Stimulated activated CD8-positive, alpha-beta memory T cell treated with anti-CD3 and anti-CD28 coated beads, Interleukin-15, amount 100 ng/mL, for 1 hour (primary cell): ENCODE measurements around the gene TPSAB1.
"Not testable (repeated sequence)": the region's sequence is repeated elsewhere in the genome, so short reads cannot be mapped to it uniquely, and the experiment has no call there.

Source experiments
- DNase-seq: peaks from one replicate; pipeline ENCODE4 v3.0.0-alpha.2; 2020; ENCODE audit warnings: low read depth

Gene TPSAB1

DNA sequence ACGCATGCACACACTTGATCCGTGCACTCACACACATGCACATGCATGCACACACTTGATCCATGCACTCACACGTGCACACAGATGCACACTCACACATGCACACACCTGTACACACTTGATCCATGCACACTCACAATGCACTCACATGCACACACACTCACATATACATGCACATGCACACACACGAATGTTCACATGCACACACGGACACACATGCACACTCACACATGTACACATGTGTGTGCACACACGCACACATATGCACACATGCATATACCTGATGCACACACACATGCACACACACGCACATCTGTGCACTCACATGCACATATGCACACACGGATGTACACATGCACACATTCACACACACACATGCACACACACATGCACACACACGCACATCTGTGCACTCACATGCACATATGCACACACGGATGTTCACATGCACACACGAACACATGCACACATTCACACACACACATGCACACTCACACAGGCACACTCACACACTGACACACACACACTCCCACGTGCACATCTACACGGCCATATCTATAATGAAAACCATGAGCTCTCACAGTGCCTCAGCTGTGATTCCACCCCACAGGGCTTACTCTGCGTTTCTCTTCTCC lies 7.5 kb downstream of the TPSAB1 start:
- not testable (repeated sequence) for DNase-seq

DNA sequence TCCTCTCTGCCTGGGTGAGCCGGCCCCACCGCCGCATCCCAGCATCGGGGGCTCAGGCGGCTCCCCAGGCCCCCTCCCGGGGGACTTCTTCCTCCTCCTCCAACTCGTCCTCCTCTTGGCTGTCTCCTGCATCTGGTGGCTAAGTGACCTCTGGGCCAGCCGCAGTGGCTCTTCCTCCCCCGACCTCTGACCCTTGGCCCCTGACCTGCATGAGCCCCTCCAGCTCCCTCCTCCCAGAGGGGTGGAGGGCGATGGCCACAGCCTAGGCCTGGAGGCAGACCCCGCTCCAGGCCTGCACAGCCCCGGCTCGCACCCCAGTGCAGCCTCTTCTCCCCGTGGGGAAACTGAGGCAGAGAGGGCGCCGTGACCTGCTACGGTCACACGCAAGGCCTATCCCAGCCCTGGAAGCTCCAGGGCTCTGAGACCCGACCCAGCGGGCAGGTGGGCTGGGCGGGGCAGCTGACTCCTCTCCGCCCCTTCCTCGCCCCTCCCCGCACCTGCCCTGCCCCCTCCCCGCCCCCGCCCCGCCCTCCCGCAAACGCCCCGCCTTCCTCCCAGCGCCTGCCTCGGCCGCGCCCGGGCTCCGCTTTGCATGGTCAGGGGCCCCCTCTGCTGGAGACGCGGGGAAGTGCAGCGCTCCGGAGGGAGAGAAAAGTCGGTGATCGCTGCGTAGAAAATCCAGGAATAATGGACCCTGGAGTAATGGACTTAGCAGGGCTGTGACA lies 8.7 kb downstream of the TPSAB1 start:
- not testable (repeated sequence) for DNase-seq

DNA sequence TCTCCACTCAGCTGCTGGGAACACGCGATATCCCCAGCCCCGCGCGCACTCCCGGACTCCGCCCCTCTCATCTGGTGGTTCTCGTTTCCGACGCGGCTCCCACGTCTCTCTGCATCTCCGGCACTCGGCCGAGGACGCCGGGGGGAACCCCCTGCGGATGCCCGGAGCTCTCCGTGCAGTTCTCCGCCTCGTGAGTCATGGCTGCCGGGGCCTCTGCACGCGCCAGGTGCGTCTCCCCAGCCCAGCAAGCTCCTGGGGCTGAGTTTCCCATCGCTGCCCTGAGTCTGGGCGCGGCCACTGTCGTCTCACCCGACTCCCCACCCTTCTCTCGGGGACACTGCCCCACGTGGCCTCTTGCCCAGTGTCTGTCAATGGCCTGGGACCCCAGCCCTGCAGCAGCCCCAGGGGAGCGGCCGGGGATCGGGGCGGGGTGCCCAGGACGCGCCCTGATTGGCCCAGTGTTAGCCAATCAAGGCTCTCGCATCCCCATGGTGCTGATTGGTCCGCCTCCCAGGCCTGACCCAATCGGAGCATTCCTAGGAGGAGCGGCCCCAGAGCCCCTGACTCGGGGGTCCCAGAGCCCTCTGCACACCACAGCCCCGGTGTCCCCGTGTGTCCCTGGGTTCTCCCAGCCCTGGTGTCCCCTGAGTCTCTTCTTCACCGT lies 13.3 kb downstream of the TPSAB1 start:
- not testable (repeated sequence) for DNase-seq

DNA sequence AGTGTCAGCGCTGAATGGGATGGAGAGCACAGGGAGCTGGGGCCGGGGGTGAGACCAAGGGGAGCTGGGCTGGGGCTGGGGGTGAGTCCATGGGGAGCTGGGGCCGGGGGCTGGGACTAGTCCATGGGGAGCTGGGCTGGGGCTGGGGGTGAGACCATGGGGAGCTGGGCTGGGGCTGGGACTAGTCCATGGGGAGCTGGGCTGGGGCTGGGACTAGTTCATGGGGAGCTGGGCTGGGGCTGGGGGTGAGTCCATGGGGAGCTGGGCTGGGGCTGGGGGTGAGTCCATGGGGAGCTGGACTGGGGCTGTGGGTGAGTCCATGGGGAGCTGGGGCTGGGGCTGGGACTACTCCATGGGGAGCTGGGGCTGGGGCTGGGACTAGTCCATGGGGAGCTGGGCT lies 14.3 kb downstream of the TPSAB1 start:
- DNase-seq = not testable (repeated sequence)

DNA sequence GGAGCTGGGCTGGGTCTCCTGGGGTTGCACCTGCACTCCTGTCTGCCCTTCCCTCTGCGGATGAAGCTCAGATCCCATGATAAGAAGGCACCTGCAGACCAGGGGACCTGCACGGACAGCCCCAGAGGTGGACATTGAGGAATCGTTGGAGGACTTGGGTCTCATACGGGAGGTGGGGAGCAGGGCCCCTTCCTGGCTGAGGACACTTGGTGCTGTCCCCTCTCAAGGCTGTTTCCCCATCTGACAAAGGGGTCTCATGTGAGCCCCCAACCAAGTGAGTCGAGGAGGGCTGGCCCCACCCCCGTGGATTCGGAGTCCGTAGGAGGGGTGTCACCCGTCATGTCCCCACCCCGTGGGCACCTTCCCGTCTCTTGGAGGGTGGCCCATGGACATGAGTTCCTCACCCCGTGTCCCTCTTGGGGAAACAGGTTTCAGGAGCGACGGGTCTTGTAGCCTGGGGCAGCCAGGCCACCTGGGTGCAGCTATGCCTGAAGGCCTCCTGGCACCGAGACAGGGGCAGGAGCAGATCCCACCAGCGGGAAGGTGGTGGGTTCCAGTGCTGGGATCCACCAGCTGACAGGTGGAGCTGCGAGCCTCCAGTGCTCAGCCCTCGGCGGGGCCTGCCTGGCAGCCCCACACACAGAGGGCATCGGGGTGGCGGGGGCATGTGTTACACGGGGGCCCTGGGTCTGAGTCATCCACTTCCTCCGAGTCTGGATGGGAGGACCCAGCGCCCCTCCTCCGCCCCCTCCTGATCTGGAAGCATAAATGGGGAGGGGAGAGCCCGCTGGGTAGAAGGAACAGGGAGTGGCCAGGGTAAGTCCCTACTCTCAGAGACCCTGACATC lies 15.0 kb downstream of the TPSAB1 start, which contains the start of gene TPSD1:
TSS of gene TPSD1 (plus strand) at position 794 of the 847 bp plus-strand sequence. CDS start 212 bp downstream, outside the sequence.
- not testable (repeated sequence) for DNase-seq

DNA sequence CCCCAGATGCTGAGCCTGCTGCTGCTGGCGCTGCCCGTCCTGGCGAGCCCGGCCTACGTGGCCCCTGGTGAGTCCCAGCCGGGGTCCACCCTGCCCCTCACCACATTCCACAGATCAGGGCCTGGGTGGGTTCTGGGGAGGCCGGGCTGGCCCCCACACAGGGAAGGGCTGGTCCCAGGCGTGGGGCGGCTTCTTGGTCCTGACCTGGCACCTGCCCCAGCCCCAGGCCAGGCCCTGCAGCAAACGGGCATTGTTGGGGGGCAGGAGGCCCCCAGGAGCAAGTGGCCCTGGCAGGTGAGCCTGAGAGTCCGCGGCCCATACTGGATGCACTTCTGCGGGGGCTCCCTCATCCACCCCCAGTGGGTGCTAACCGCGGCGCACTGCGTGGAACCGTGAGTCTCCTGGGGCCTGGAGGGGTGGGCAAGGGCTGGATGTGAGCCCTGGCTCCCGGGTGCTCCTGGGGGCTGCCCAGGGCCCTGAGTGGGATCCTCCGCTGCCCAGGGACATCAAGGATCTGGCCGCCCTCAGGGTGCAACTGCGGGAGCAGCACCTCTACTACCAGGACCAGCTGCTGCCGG lies 15.9 kb downstream of the TPSAB1 start:
- DNase-seq = not testable (repeated sequence)

DNA sequence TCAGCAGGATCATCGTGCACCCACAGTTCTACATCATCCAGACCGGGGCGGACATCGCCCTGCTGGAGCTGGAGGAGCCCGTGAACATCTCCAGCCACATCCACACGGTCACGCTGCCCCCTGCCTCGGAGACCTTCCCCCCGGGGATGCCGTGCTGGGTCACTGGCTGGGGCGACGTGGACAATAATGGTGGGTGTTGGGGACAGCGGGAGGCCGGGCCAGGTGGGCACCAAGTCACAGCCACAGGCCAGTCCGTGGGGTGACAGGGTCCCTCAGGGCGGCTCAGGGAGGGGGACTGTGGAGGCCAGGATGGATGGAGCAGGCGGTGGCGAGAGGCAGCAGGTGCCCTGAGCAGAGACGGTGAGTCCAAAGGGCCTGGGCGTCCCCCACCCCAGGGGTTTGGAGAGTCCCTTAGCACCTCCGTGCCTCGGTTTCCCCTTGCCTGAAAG lies 16.4 kb downstream of the TPSAB1 start:
- no peak for DNase-seq

DNA sequence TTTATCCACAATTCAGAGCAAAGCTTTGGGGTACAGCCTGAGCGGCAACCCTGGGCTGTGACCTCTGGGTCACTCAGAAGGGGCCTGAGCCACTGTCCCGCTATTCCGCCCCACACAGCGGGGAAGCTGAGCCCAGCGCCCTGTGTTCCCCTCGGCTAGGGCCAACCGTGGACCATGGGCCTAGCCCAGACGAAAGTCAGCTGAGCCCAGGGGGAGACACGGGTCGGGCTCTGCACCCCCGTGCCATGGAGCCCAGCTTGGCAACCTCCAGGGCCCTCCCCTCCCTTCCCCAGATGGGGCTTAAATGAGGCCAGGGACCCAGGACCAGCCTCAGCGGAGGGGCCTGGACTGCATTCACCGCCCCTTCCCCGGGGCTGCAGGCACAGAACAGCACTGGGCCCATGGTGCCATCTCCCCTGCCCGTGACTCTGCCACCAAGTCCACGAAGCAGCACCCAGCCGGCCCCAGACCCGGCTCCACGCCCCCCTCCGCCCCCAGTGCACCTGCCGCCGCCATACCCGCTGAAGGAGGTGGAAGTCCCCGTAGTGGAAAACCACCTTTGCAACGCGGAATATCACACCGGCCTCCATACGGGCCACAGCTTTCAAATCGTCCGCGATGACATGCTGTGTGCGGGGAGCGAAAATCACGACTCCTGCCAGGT lies 17.2 kb downstream of the TPSAB1 start:
- DNase-seq = no peak

DNA sequence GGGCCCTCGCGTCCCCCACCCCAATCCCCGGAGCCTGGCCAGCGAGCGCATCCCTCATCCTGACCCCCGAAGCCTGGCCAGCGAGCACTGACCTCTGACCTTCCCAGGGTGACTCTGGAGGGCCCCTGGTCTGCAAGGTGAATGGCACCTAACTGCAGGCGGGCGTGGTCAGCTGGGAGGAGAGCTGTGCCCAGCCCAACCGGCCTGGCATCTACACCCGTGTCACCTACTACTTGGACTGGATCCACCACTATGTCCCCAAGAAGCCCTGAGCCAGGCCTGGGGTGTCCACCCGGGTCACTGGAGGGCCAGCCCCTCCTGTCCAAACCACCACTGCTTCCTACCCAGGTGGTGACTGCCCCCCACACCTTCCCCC lies 17.7 kb downstream of the TPSAB1 start:
- no peak for DNase-seq

DNA sequence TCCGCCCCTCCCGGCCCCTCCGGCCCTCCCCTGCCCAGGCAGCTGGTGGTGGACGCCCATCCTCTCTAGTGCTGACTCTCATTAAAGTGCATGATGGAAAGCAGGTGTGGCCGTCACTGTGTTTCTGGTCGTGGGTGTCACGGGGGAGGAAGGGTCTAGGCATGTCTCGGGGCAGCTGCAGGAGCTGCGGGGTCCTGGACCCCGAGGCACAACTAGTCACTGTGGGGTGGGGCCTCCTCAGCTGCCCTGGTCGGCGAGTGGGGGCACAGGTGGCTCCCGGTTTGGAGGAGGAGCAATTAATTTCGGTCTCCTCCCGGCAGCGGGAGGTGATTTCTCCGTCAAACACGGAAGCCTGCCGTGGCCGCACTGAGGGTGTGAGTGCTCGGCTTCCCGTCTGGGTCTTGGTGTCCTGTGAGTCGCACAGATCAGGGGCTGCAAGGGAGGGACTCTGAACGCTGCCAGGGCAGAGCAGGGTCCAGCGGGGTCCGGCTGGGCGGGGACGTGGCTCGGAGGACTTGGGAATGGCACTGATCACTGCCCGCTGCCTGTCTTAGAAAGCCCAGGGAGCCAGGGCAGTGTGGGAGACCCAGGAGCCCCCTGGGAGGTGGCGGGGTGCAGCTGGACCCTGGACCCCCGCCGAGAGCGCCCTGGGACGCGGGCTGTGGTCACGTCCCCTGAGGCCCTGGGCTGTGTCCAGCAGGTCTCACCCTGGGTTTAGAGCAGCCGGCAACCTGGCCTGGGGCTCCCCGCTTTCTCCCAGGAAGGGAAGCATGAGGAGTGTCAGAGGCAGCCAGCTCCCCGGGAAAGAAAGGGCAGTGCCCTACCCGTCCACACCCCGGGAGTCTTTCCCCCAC lies 18.6 kb downstream of the TPSAB1 start:
- no peak for DNase-seq

DNA sequence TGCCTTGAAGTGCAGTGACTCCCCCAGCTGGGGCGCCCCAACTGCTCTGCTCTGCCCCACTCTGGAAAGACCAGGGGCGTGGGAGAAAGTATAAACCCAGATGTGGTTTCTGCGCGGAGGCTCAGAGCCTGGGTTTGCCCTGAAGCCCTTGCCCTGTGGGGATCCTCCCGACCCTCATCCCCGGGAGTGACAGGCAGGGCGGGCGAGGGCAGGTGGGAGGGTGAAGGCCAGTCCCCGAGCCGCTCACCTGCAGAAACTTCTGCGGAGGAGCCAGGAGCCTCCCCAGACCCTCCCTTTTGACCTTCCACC lies 19.2 kb downstream of the TPSAB1 start:
- no peak for DNase-seq

DNA sequence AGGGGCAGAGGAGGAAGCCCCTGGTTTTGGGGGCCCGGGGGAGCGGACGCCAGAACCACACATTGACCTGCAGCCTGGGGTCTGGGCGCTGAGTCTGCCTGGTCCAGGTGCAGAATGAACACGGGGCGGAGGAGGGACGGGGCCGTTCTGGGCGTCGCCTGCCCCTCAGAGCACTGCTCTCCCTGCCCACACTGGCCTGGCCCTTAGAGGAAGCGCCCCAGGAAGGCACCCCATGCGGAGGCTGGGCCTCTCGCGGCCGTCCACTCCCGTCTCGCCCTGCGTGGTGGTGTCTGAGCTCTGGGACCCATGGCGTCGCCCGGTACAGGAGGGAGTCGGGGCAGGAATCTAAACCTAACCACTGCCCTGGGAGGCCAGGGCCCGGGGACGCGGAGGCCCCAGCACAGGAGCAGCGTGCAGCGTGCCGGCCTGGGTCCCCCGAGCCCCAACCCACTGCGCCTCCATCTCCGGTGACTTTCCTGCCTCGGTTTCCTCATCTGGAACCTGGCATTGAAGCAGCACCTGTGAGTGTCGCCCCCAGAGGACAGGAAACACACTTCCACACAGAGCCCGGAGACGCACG lies 19.7 kb downstream of the TPSAB1 start:
- DNase-seq = no peak

DNA sequence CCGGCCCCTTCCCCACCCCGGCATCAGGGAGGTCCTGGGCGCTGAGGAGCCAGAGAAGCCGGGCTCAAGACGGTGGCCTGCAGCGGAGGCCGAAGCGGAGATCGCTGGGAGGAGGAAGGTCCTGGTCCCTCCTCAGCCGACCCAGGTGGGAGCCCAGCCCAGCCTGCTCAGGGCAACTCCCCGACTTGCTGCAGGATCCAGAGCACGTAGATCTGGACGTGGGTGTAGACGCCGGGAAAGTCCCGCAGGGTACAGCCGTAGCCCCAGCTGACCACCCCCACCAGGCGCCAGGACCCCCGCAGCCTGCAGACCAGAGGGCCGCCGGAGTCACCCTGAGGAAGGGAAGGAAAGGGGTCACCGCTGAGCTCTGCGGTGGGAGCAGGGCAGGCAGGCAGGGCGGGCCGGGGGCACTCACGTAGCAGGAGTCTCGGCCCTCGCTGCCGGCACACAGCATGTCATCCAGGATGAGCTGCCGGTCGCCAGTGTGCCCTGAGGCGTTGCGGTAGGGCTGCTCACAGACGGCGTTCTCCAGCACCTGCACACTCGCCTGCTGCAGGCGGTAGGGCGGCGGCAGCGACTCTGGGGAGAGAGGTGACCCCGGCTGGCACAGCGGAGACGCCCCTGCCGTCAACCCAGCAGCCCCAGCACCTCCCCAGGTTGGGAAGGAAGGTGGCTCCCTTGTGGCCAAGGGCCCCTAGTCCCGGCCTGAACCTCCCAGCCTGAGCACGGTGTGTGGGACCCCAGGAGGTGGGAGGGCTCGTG lies 20.8 kb downstream of the TPSAB1 start:
- DNase-seq = no peak

DNA sequence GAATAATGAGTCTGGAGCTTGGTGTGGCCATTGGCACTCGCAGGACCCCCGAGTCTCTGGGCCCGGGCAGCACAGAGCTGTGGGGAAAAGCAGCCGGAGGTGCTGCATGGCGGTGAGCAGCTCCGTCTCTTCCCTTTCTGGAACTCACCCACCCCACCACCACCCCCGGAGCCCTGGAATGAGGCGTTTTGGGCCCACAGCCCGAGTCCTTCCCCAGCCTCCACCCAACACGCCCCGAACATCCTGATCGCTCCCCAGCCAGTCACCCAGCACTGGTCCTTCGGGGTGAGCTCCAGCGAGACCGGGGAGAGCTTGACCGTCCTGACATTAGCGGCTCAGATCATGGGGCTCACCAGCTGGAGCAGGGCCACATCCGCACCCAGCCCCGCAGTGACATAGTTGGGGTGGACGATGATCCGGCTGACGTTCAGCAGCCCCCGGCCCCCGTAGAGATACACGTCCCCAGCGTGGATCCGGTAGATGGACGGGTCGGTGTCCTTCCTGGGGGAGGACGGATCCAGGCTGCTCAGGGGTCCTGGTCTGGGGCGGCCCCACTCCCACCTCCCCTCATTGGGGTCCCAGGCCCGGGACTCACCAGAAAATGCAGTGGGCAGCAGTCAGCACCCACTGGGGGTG lies 21.8 kb downstream of the TPSAB1 start:
- DNase-seq = no peak

DNA sequence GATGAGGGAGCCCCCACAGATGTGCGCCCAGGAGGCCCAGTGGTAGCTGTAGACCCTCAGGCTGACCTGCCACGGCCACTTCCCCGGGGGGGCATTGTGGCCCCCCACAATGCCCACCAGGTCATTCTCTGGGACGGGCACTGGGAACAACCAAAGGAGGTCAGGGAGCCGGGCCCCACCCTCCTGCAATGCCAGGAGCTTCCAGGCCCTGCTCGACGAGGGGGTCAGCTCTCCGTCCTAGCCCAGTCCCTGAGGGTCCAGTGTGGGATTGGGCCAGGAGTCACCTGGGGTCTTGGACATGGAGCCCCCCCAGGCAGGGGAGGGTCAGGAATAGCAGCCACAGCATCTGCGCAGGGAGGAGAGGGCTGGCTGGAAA lies 22.3 kb downstream of the TPSAB1 start:
- no peak for DNase-seq

DNA sequence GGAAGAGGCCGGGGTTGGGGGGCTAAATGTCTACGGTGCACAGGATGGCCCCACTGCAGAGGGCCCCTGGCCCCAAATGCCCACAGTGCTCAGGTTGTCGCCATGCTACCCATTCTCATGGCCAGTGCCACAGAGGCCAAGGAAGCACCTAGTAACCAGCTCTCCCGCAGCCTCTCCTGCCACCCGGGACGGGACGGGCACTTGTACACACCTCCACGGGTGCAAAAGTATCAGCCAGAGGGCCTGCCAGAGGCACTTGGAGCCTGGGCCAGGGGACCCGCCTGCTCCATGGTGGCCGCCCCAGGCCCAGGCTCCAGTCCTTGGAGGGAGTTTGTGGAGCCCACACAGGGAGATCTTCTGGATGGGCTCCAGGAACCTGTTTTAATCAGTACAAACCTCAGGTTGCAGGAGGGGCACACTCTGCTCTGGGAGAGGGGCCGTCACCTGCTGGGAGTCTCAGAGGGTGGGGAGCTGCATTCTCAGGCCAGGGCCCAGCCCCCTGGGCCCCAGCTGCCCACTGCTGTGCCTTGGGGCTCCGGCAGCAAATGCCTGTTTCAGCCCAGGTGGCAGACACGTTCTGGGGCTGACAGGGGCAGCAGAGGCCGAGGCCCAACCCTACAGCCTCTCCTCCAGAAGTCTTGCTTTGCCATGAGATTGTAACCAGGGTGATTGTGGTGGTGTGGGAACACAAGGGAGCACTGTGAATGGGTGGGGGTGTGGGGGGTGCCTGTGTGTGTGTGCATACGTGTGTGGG lies 23.3 kb downstream of the TPSAB1 start:
- no peak for DNase-seq

DNA sequence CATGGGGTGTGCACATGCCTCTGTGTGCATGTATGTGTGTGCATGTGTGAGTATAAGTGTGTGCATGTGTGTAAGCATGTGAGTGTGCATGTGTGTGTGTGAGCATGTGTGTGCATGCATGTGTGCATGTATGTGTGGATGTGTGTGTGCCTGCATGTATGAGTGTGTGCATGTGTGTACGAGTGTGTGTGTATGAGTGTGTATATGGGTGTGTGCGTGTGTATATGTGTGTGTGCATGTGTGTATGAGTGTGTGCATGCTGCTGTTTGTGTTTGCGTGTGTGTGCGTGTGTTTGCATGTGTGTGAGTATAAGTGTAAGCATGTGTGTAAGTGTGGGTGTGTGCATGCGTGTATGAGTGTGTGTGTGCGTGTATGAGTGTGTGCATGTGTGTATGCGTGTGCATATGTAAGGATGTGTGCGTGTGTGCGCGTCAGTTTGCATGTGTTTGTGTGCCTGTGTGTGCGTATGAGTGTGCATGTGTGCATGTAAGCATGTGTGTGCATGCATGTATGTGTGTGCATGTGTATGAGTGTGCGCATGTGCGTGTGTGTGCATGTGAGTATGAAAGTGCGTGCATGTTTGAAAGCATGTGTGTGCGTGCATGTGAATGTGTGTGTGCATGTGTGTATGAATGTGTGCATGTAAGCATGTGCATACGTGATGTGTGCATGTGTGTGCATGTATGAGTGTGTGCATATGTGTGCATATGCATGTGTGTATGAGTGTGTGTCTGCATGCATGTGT lies 24.0 kb downstream of the TPSAB1 start:
- DNase-seq = no peak
